Gastrocnemius medialis (tissue), 4 donors: ENCODE data around the gene SPG7. TPM values are rescaled to one million over a fixed set of nuclear protein-coding genes. Genes with fewer than 3 reads are reported as not detected.
A peak's percentile ranks its signal among the peaks of the same experiment; 100 is the strongest.

Experiments
- ATAC-seq, 2 donors: fragments of 150-250 bp; one replicate each; pipeline ENCODE4 v1.9.1; 2016
- DNase-seq, 2 donors: peaks; one replicate each; pipeline ENCODE4 v3.0.0-alpha.2; 2019
- H3K27ac ChIP-seq, 4 donors: fragments of 200-600 bp; sonication (generic); 1 replicate in 1 of 4; 2 replicates in 3 of 4; pipeline ENCODE4 v1.5.1; 2016 to 2018; ENCODE audit warnings: mild to moderate bottlenecking in 2 of 4, moderate library complexity in 1 of 4
- H3K27me3 ChIP-seq, 3 donors: fragments of 200-600 bp; sonication (generic) in 2 of 3; 1 replicate in 1 of 3; 2 replicates in 2 of 3; pipeline versions ENCODE4 v1.5.1 to v1.6.0; 2016 to 2019; ENCODE audit warnings: mild to moderate bottlenecking in 1 of 3, moderate library complexity in 1 of 3
- H3K36me3 ChIP-seq, 2 donors: fragments of 200-600 bp; sonication (generic) in 1 of 2; one replicate each; pipeline ENCODE4 v1.5.1; 2017 to 2018
- H3K4me1 ChIP-seq, 2 donors: fragments of 200-600 bp; sonication (generic) in 1 of 2; one replicate each; pipeline ENCODE4 v1.5.1; 2016 to 2017; ENCODE audit warnings: mild to moderate bottlenecking in 2 of 2
- H3K4me3 ChIP-seq, 4 donors: fragments of 200-600 bp; sonication (generic) in 3 of 4; 1 replicate in 1 of 4; 2 replicates in 3 of 4; pipeline ENCODE4 v1.5.1; 2016 to 2019; ENCODE audit warnings: mild to moderate bottlenecking in 2 of 4
- H3K9me3 ChIP-seq, 3 donors: fragments of 200-600 bp; sonication (generic) in 2 of 3; 1 replicate in 1 of 3; 2 replicates in 2 of 3; pipeline ENCODE4 v1.5.1; 2016 to 2019
- POLR2A ChIP-seq, 2 donors: fragments of 450-650 bp; IDR thresholded peaks; one replicate each; pipeline ENCODE4 v1.6.1; 2017; ENCODE audit warnings: antibody characterized with exemption in 2 of 2, mild to moderate bottlenecking in 2 of 2, moderate library complexity in 2 of 2
- in situ Hi-C, 4 donors: fragments of 200-750 bp; cut with MboI; loops; one replicate each; pipeline versions ENCODE4 v1.15.0 to v1.8.0; 2017; ENCODE audit warnings: low sequenced_read_pairs in 4 of 4
- intact Hi-C: fragments of 100-400 bp; cut with DNase I; formaldehyde crosslinking; loops from one replicate; pipeline ENCODE4 v1.15.1; 2023; ENCODE audit warnings: low total_unique reads
- total RNA-seq, 4 donors: library from RNA; depleted of rRNA; stranded (reverse); fragments of >200 nt; gene quantifications; one replicate each; pipeline versions ENCODE4 v1.1.0 to v1.2.3, GENCODE V29; 2016
- TF ChIP-seq, protein P1 (sequence below), 5 experiments: fragments of 450-650 bp in 3 of 5; fragments of 200-600 bp in 2 of 5; sonication (generic) in 2 of 5; IDR thresholded peaks in 4 of 5; conservative IDR thresholded peaks in 1 of 5; 1 replicate in 4 of 5; 2 replicates in 1 of 5; pipeline ENCODE4 v1.5.1; 2016 to 2019; ENCODE audit warnings: antibody characterized with exemption in 5 of 5, mild to moderate bottlenecking in 3 of 5, moderate library complexity in 3 of 5

Gene SPG7
- total RNA-seq, 4 donors from 2014 or later: 67.7 to 117 (median 100.0) TPM

DNA sequence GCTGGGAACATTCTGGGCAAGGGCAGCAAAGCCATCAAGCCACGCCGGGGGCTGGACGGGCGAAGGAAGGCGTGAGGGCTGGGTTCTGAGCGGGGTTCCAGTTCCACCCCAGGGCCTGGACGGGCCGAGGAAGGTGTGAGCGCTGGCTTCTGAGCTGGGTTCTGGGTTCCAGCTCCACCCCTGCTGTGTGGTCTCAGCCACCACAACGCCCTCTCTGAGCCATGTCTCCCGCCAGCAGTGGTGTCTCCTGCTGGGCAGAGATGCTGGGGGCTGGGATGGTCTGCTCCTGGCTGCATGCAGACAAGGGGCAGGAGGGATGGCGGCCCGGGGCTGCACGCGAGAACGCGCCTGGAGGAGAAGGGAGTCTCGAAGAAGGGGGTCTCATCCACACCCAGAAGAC lies 63.4 kb downstream of the SPG7 start:
- Histone ChIP-seq H3K27ac (no peak overlapping the region), H3K27me3 (peaks cover 40 to 60% (median 48%) of the 10 kb centered on the region in 3 donors), H3K4me3 (no peak overlapping the region), H3K4me1 (peaks cover 0 to 3% of the 10 kb centered on the region in 2 donors), H3K9me3 (no peaks in the 10 kb centered on the region), H3K36me3 (no peaks in the 10 kb centered on the region)
- intact Hi-C loops (no loop called here), in situ Hi-C loops (no loop called here)
- ATAC-seq (no peak), DNase-seq (no peak)
- TF ChIP-seq, protein P1, sequence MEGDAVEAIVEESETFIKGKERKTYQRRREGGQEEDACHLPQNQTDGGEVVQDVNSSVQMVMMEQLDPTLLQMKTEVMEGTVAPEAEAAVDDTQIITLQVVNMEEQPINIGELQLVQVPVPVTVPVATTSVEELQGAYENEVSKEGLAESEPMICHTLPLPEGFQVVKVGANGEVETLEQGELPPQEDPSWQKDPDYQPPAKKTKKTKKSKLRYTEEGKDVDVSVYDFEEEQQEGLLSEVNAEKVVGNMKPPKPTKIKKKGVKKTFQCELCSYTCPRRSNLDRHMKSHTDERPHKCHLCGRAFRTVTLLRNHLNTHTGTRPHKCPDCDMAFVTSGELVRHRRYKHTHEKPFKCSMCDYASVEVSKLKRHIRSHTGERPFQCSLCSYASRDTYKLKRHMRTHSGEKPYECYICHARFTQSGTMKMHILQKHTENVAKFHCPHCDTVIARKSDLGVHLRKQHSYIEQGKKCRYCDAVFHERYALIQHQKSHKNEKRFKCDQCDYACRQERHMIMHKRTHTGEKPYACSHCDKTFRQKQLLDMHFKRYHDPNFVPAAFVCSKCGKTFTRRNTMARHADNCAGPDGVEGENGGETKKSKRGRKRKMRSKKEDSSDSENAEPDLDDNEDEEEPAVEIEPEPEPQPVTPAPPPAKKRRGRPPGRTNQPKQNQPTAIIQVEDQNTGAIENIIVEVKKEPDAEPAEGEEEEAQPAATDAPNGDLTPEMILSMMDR (IDR thresholded peaks at IDR 0.05 in 4 of 5, conservative IDR thresholded peaks at IDR 0.05 in 1 of 5): no peak
- TF ChIP-seq POLR2A (IDR thresholded peaks at IDR 0.05): no peak

DNA sequence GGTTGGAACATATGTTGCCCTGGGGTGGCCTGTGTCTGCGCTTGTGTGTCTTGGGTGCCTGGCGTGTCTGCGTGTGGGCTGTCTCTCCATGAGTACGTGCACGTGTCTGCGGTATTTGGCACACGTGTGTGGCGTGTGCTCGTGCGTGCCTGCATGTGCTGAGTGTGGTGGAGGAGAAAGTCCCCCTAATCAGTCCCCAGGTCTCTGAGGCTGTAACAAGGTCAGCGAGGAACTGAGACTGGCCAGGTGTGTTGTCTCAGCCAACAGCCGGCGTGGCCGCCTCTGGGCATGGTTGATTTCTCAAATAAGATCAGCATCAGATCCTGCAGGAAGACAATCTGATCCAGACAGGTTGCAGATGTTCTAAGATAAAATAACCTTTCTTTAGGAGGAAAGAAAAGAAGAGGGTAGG lies 63.9 kb downstream of the SPG7 start:
- Histone ChIP-seq H3K4me1 (peaks cover 0 to 3% of the 10 kb centered on the region in 2 donors), H3K9me3 (no peaks in the 10 kb centered on the region), H3K27ac (no peak overlapping the region), H3K4me3 (no peak overlapping the region), H3K36me3 (no peaks in the 10 kb centered on the region), H3K27me3 (peaks cover 43 to 64% (median 52%) of the 10 kb centered on the region in 3 donors)
- DNase-seq (no peak), ATAC-seq (no peak)
- in situ Hi-C loops: no loop called here
- no peak for TF ChIP-seq POLR2A (IDR thresholded peaks at IDR 0.05)
- TF ChIP-seq, protein P1 (IDR thresholded peaks at IDR 0.05 in 4 of 5, conservative IDR thresholded peaks at IDR 0.05 in 1 of 5): no peak
- intact Hi-C loops: no loop called here

DNA sequence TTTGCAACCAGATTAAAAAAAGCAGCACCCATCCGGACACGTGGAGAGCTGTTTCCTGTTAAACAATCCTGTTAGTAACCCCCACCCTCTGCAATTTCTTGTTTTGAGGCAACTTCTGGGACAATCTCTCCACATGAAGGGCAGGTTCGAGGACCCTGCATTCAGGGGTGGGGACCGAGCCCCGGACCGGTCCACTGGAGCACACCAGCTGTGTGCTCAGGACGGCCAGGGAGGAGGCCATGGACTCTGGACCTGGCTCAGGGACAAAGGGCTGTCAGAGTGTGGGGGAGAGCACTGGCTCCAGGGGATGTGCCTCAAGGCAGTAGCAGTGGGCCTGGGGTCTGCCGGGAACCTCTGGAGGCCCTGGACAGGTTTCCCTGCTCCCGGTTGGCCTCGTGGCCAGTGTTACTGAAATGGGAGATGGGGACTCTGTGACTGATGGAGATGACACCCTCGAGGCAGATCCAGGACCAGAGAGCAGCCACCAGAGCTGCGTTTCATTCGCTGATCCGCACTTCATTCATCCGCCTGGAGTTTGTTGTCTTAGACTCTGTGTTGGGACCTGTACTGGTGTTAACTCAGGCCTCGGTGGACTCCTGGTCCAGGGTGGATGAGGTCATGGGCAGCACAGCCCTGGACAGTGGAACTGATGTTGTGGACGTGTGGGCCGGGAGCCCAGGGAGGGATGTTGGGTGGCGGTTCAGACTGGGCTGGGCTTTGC lies 64.4 kb downstream of the SPG7 start:
- Histone ChIP-seq H3K9me3 (no peaks in the 10 kb centered on the region), H3K27ac (no peak overlapping the region), H3K36me3 (no peaks in the 10 kb centered on the region), H3K4me3 (no peak overlapping the region), H3K4me1 (peaks cover 0 to 3% of the 10 kb centered on the region in 2 donors), H3K27me3 (peaks cover 48 to 70% (median 56%) of the 10 kb centered on the region in 3 donors)
- in situ Hi-C loops: no loop called here
- ATAC-seq (no peak), DNase-seq (no peak)
- no peak for TF ChIP-seq POLR2A (IDR thresholded peaks at IDR 0.05)
- TF ChIP-seq, protein P1 (IDR thresholded peaks at IDR 0.05 in 4 of 5, conservative IDR thresholded peaks at IDR 0.05 in 1 of 5): no peak
- intact Hi-C loops: no loop called here

DNA sequence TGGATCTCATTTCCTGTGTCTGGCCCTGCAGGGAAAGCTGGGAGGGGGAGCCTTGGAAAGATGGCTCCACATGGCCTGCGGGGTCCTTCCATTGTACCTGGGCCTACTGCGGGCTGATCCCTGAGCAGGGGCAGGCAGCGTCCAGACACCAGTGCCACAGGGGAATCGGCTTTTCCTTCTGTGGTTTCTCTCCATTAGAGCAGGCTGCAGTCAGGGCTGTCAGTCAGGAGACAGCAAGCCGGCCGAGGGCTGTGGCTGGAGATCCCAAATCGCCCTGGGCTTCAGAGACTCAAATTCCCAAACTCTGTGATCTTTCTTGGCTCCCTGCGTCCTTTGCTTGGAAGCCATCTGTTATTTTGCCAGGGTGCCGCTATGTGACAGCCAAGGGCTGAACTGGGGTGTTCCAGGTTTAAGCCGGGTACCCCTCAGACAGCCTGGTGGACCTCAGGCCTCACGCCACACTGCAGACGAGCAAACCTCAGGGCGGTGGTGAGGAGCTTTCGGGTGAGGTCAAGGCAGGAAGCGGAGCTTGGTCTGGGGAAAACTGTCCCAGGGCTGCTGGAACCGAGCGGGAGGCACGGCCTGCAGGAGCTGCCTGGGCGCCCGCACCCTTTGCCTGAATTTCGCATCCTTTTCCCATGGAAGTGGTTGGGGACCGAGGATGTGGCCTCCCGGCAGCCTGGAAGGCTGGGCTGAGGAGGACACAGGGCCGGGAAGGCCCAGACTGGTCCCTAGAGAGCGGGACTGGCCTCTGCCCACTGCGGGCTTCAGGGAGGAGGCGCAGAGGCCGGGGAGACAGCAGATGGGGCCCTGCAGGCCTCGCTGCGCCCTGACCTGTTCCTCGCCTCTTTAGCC lies 65.8 kb downstream of the SPG7 start:
- intact Hi-C loops (no loop called here), in situ Hi-C loops (no loop called here)
- TF ChIP-seq, protein P1 (IDR thresholded peaks at IDR 0.05 in 4 of 5, conservative IDR thresholded peaks at IDR 0.05 in 1 of 5): no peak
- TF ChIP-seq POLR2A (IDR thresholded peaks at IDR 0.05): no peak
- ATAC-seq (no peak), DNase-seq (no peak)
- peaks cover 0 to 3% of the 10 kb centered on the region in 2 donors for H3K4me1 ChIP-seq
- H3K27ac ChIP-seq: no peak overlapping the region
- H3K9me3 ChIP-seq: no peaks in the 10 kb centered on the region
- no peaks in the 10 kb centered on the region for H3K36me3 ChIP-seq
- peak overlapping the region in 1 of 4 donors; percentile 31 for H3K4me3 ChIP-seq
- peaks cover 55 to 71% (median 57%) of the 10 kb centered on the region in 3 donors for H3K27me3 ChIP-seq
